ENCODE measurements around the gene MRPL51. TPM values are rescaled to one million over a fixed set of nuclear protein-coding genes. Genes with fewer than 3 reads are reported as not detected.

The MRPL51 gene
- total and polyA plus RNA-seq, 10 of the 15 experiments (the other 5 are each of a cell fraction or from before 2014, with no cell fraction given): 137 to 1,202 (median 267) TPM

DNA sequence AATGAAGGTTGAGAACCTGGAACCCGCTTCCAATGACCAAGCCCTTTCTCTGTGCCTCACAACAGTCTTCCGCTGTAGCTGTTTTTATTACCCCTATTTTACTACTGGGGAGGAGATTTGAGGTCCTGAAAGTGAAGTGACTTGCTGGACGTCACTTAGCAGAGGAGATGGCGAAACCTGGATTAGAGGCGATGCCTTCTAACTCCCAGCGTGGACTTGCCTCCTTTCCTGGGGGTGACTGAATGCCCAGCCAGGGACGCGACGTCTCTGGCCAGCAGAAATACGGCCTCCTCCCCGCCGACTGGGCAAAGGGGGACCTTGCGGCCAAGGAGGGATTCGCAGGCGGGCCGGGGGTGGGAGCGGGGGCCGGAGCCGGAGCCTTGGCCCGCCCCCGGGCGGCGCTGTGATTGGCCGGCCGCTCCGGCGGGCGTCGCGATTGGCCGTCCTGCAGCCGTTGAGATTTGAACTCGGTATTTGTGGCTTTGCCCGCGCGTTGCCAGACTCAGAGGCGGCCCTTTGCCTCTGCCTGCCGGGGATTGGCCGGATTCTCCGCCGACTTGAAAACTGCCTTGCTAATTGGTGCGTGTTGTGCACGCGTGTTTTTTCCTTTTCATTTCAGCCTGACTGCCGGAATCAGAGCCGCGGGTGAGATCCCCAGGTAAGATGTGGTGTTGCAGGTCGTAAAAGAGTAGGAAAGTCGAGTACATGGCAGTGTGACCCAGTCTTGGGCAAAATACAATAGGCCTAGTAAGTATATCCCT lies 615 bp upstream of the MRPL51 start, which contains the start of gene NCAPD2 (continued):
- TF ChIP-seq NBN (IDR thresholded peaks at IDR 0.05) (peak; percentile 37; the same call in 1 of the 2 replicates), E4F1 (IDR thresholded peaks at IDR 0.05; ENCODE audit: borderline replicate concordance, partially characterized antibody) (peak; percentile 66), TAF1 (IDR thresholded peaks at IDR 0.05; ENCODE audit: borderline replicate concordance, low read depth, low read length) (peak; percentile 78), NFYB (IDR thresholded peaks at IDR 0.05; ENCODE audit: insufficient read depth, low read depth, low read length) (peak; percentile 94), MEF2B (IDR thresholded peaks at IDR 0.05; ENCODE audit: partially characterized antibody, poor library complexity, severe bottlenecking) (peak; percentile 47), STAT1 (conservative IDR thresholded peaks at IDR 0.05) (0 out of 2 replicates have a peak, but pooled peaks have one; percentile 43), RELA (IDR thresholded peaks at IDR 0.05; ENCODE audit: borderline replicate concordance, partially characterized antibody) (no peak), TARDBP (IDR thresholded peaks at IDR 0.05; ENCODE audit: borderline replicate concordance) (no peak), NRF1 (conservative IDR thresholded peaks at IDR 0.05; ENCODE audit: low read depth, low read length) (no peak), PAX5 (IDR thresholded peaks at IDR 0.05; ENCODE audit: borderline replicate concordance, low read depth, low read length) (peak; percentile 10; the same call in 1 of the 2 replicates), ZBTB11 (CRISPR knock-in tag; IDR thresholded peaks at IDR 0.05) (no peak), SREBF2 (IDR thresholded peaks at IDR 0.05; ENCODE audit: low read length) (0 out of 2 replicates have a peak, but pooled peaks have one; percentile 8), FOXK2 (IDR thresholded peaks at IDR 0.05) (no peak), TCF7 (IDR thresholded peaks at IDR 0.05; ENCODE audit: borderline replicate concordance) (no peak), ZNF207 (IDR thresholded peaks at IDR 0.05; ENCODE audit: borderline replicate concordance) (peak; percentile 63), HDAC2 (IDR thresholded peaks at IDR 0.05) (0 out of 2 replicates have a peak, but pooled peaks have one; percentile 19), SUZ12 (IDR thresholded peaks at IDR 0.05; ENCODE audit: unreplicated experiment) (no peak), PBX3 (IDR thresholded peaks at IDR 0.05; ENCODE audit: insufficient replicate concordance, low read depth, low read length) (peak; percentile 70), KLF5 (IDR thresholded peaks at IDR 0.05; ENCODE audit: partially characterized antibody) (no peak), BCLAF1 (IDR thresholded peaks at IDR 0.05) (no peak)

All from GM12878 (cell line).